ENCODE measurements around the gene GCKR.

The GCKR gene

GRCh38 chr2:27572439-27572838, 75.8 kb downstream of the GCKR start:
- TF ChIP-seq EP300 (IDR thresholded peaks at IDR 0.05; ENCODE audit: borderline replicate concordance) (no peak), USF1 (IDR thresholded peaks at IDR 0.05) (no peak), REST (IDR thresholded peaks at IDR 0.05; ENCODE audit: low read depth) (no peak), CREB1 (IDR thresholded peaks at IDR 0.05; ENCODE audit: low read depth) (no peak), RAD21 (IDR thresholded peaks at IDR 0.05; ENCODE audit: low read depth) (no peak), ZBTB7A (IDR thresholded peaks at IDR 0.05; ENCODE audit: low read depth) (no peak), CEBPB (IDR thresholded peaks at IDR 0.05) (no peak), TCF12 (IDR thresholded peaks at IDR 0.05; ENCODE audit: low read depth) (no peak), TEAD4 (IDR thresholded peaks at IDR 0.05) (no peak), TAF1 (IDR thresholded peaks at IDR 0.05; ENCODE audit: low read depth) (no peak), MAX (IDR thresholded peaks at IDR 0.05) (no peak), NFIC (IDR thresholded peaks at IDR 0.05) (no peak), YY1 (IDR thresholded peaks at IDR 0.05; ENCODE audit: low read depth) (no peak), FOXM1 (IDR thresholded peaks at IDR 0.05; ENCODE audit: borderline replicate concordance, low read depth) (no peak)

GRCh38 chr2:27572998-27573429, 76.4 kb downstream of the GCKR start:
- TF ChIP-seq ZBTB7A (IDR thresholded peaks at IDR 0.05; ENCODE audit: low read depth) = no peak
- TF ChIP-seq EGR1 (IDR thresholded peaks at IDR 0.05) = no peak
- no peak for TF ChIP-seq RAD21 (IDR thresholded peaks at IDR 0.05; ENCODE audit: low read depth)
- TF ChIP-seq YY1 (IDR thresholded peaks at IDR 0.05; ENCODE audit: low read depth) = no peak
- no peak for TF ChIP-seq REST (IDR thresholded peaks at IDR 0.05; ENCODE audit: low read depth)
- no peak for TF ChIP-seq FOXM1 (IDR thresholded peaks at IDR 0.05; ENCODE audit: borderline replicate concordance, low read depth)
- TF ChIP-seq TAF1 (IDR thresholded peaks at IDR 0.05; ENCODE audit: low read depth) = no peak
- TF ChIP-seq CEBPB (IDR thresholded peaks at IDR 0.05) = no peak
- no peak for TF ChIP-seq TCF12 (IDR thresholded peaks at IDR 0.05; ENCODE audit: low read depth)
- no peak for TF ChIP-seq NFIC (IDR thresholded peaks at IDR 0.05)
- no peak for TF ChIP-seq TEAD4 (IDR thresholded peaks at IDR 0.05)
- no peak for TF ChIP-seq MAX (IDR thresholded peaks at IDR 0.05)
- TF ChIP-seq USF1 (IDR thresholded peaks at IDR 0.05) = no peak
- TF ChIP-seq EP300 (IDR thresholded peaks at IDR 0.05; ENCODE audit: borderline replicate concordance) = no peak
- TF ChIP-seq CREB1 (IDR thresholded peaks at IDR 0.05; ENCODE audit: low read depth) = no peak

Measured in Ishikawa (cell line).